AG09319 (cell line): ENCODE measurements around the gene RNF123.

Experiments
- DNase-seq: peaks from one replicate; pipeline ENCODE4 v3.0.0-alpha.2; 2010; ENCODE audit warnings: low read depth; ENCODE audit errors: extremely low read depth
- TF ChIP-seq, protein P1 (sequence below): IDR thresholded peaks from 2 replicates; pipeline ENCODE4 v1.5.1; 2011; ENCODE audit warnings: low read depth, mild to moderate bottlenecking, inconsistent platforms, low read length, moderate library complexity

RNF123 gene

DNA sequence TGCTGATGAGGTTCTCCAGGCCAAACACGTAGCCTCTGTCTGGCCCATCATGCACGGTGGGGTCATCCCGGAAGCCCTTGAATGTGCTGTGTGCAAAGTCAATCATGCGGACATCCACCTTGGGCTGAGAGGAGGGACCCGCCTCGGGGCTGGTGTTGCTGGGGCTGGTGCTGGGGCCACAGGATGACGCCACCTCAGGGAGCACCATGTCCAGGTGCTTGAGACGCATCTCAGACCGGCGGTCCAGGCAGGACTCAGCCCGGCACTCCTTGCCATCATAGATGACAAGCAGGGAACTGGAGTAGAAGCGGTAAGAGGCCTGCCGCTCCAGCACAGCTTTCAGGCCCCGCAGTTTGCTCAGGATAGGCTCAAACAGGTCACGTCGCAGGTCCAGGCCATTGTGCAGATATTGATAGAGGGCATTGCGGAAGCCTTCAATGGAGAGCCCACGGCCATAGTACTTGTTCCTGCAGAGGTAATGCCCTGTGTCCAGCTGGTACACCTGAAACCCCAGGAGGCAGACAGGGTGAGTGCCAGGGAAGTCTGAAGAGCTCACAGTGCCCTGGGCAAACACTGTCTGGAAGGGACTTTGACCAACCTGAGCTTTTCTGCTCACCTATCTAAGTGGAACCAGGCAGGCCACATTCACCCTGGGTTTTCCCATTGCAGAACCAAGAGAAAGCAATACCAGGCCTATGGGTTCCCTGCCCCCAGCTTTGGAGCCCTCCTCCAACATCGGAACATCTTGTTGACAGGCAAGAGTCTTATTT lies 38.0 kb downstream of the RNF123 start:
- TF ChIP-seq, protein P1, sequence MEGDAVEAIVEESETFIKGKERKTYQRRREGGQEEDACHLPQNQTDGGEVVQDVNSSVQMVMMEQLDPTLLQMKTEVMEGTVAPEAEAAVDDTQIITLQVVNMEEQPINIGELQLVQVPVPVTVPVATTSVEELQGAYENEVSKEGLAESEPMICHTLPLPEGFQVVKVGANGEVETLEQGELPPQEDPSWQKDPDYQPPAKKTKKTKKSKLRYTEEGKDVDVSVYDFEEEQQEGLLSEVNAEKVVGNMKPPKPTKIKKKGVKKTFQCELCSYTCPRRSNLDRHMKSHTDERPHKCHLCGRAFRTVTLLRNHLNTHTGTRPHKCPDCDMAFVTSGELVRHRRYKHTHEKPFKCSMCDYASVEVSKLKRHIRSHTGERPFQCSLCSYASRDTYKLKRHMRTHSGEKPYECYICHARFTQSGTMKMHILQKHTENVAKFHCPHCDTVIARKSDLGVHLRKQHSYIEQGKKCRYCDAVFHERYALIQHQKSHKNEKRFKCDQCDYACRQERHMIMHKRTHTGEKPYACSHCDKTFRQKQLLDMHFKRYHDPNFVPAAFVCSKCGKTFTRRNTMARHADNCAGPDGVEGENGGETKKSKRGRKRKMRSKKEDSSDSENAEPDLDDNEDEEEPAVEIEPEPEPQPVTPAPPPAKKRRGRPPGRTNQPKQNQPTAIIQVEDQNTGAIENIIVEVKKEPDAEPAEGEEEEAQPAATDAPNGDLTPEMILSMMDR, result no peak
- no peak for DNase-seq

DNA sequence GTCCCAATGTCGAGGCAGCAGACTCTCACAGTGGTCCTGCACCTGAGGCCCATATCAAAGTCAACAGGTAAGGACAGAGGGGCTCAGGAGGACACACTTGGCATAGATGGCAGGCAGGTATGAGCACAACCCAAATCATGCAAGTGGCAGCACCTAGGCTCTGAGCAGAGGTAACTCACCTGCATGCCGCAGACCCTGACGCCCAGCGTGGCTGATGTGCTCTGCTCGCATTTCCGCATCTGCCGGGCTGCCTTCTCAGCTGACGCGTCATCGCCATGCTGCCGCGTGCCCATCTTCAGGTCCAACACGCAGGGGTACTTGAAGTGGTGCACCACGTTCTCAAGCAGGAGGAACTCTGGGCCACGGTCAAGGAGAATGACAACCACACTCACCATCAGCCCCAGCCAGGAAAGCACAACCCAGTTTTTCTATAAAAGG lies 38.6 kb downstream of the RNF123 start:
- TF ChIP-seq, protein P1, result no peak

DNA sequence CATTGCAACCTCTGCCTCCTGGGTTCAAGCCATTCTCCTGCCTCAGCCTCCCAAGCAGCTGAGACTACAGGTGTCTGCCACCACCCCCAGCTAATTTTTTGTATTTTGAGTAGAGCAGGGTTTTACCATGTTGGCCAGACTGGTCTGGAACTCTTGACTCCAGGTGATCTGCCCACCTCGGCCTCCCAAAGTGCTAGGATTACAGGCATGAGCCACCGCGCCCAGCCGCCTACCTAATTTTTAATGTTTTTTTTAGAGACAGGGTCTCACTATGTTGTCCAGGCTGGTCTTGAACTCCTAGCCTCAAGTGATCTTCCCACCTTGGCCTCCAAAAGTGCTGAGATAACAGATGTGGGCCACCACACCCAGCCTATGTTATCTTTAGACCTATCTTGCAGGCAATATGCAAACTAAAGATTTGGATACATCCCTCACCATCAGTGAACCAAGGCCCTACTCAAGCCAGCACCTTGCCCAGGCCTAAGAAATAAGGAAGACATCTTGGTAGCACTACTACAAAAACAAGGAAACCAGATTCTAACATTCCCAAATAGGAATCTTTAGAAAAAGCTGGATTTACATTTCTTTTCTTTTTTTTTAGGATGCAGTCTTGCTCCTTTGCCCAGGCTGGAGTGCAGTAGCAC lies 40.7 kb downstream of the RNF123 start:
- no peak for DNase-seq
- TF ChIP-seq, protein P1, result no peak

More for the DNA sequence above, 38.6 kb downstream of the RNF123 start:
- DNase-seq, result no peak

DNA sequence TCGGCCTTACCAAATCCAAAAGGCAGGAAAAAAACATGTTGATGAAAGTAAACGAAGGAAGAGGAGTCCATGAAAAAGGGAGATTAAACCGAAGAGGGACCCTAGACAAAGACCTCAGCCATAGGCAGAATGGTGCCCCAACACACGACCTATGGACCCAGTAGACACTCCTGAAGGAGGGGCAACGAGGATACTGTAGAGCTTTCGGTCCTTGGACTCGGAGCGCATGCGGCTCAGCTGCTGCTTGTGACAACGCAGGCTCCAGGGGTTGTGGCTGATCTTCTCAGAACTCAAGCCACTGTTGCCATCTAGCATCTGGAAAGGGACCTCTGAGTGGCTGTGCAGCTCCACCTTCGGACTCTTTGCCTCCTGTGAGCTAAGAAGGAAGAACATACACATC lies 43.2 kb downstream of the RNF123 start:
- TF ChIP-seq, protein P1, result no peak

DNA sequence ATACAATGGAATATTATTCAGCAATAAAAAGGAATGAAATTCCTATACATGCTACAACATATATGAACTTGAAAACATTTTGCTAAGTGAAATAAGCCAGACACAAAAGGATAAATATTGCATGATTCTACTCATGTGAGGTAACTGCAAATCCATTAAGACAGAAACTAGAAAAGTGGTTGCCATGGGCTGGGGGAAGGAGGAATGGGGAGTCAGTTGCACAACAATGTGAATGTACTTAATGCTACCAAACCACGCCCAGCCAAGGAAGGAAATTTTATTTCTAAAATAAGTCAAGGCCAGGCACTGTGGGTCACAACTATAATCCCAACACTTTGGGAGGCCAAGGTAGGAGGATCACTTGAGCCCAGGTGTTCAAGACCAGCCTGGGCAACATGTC lies 44.2 kb downstream of the RNF123 start:
- TF ChIP-seq, protein P1, result no peak
- DNase-seq, result no peak

More for the DNA sequence above, 43.2 kb downstream of the RNF123 start:
- no peak for DNase-seq

DNA sequence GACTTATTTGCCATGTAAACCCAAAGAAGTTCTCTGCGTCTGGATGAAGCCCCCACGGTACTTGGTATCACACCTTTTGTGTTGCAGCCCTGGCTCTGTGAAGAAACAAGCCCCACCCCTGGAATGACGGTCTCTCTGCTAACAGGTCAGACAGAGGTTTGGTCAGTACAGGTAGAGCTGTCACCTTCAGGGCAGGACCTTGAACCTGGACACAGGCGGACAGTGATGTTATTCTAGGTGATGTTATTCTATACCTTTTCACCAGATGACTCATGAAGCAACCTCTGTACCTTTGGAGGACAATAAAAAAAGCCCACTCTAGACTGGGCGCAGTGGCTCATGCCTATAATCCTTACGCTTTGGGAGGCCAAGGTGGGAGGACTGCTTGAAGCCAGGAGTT lies 45.4 kb downstream of the RNF123 start:
- no peak for DNase-seq
- TF ChIP-seq, protein P1, result no peak

DNA sequence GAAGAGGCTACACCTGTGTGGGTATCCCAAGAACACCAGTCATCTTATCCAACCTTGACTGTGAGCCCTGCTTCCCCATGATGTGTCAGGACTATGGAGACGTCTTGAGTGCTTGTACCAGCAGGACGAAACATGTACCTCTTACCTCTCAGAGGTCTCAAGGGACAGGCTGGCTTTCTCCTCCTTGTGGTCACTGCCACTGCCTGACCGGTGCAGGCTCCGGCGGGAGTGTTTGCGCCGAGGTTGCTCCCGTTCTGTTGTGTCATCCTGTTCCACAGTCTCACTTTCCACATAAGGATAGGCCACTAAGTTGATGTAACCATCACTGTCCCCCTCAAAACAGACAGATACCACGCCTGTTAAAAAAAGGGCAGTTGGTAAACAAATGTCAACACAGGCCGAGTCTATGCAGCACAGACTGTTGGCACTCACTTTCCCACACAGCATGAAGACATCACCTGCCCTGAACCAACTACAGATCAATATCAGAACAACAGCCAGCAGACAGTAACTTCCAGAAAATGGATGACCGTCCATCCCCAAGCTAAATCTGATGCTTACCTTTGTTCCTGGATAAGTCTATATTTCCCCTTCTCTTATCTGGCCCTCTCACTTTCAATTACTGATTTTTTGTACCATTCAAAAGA lies 48.8 kb downstream of the RNF123 start:
- DNase-seq, result no peak
- TF ChIP-seq, protein P1, result no peak
